GM12891 (cell line): ENCODE measurements around the gene PSMD1.

Experiments used
- POLR2A ChIP-seq: IDR thresholded peaks from 2 replicates; pipeline ENCODE4 v1.6.1; 2011; ENCODE audit warnings: low read depth, low read length, control low read depth
- POLR2AphosphoS5 ChIP-seq: IDR thresholded peaks from 2 replicates; pipeline ENCODE4 v1.6.1; 2011; ENCODE audit warnings: low read depth, low read length, control low read depth
- POU2F2 ChIP-seq: IDR thresholded peaks from 2 replicates; pipeline ENCODE4 v1.6.1; 2011; ENCODE audit warnings: low read depth, mild to moderate bottlenecking, control low read depth, low read length, moderate library complexity
- TAF1 ChIP-seq: IDR thresholded peaks from 2 replicates; pipeline ENCODE4 v1.6.1; 2011; ENCODE audit warnings: low read depth, low read length, control low read depth

DNA sequence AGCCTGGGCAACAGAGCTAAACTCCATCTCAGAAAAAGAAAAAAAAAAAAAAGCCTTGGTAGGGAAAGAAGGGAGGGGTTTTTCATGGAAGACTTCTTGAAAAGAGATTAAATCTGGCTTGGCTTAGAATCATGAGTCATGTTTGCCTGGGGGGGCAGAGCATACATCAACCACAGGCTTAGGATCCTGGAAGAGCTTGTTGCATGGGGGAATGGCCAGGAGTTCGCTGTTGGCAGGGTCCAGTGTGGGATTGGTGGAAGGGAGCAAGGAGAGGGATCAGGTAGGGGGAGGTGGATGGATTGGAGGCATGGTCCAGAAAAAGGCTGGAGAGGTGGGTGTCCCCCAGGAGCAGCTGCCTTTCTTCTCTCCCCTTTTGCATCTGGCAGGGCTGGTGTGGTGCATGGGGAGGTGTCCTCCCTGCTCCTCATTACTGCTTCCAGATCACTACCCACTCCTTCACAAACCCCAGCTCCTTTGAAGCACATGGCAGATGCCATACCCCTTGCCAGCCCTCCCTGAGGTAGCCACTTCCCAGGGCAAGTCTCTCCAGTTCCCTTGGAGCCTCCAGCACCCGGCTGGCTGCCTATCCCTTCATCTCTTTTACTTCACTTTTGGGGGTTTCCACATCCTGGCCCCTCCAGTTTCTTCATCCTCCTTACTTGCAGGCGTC is 144.3 kb downstream of the PSMD1 start:
- TF ChIP-seq TAF1 (no peak), POLR2A (no peak), POLR2AphosphoS5 (no peak), POU2F2 (no peak)
